OCI-LY3 (cell line): ENCODE results near the gene TENT5C.
A peak's percentile ranks its signal among the peaks of the same experiment; 100 is the strongest.

Experiments
- H2AFZ ChIP-seq: fragments of 200-600, 300-600 bp; shearing (Covaris generic); 2 replicates; pipeline ENCODE4 v1.6.0; 2014; ENCODE audit warnings: antibody characterized with exemption, low read depth, low read length
- H3K27ac ChIP-seq: fragments of 200-600, 300-600 bp; sonication (generic); 2 replicates; pipeline ENCODE4 v1.5.1; 2014; ENCODE audit warnings: mild to moderate bottlenecking, low read length, moderate library complexity, mixed read lengths
- H3K27me3 ChIP-seq: fragments of 200-600, 300-600 bp; sonication (generic); 2 replicates; pipeline ENCODE4 v1.6.1; 2014; ENCODE audit warnings: low read depth, low read length, mixed read lengths
- H3K36me3 ChIP-seq: fragments of 200-600, 300-600 bp; sonication (generic); replicated peaks from 2 replicates; pipeline ENCODE3; 2014; ENCODE audit warnings: low read depth, low read length, mixed read lengths
- H3K4me1 ChIP-seq: fragments of 300-600, 200-600 bp; sonication (generic); 2 replicates; pipeline ENCODE4 v1.6.1; 2014; ENCODE audit warnings: low read length, mixed read lengths
- H3K4me2 ChIP-seq: fragments of 200-600, 300-600 bp; sonication (generic); 2 replicates; pipeline ENCODE4 v1.6.1; 2014; ENCODE audit warnings: low read length, mixed read lengths
- H3K4me3 ChIP-seq: fragments of 300-600, 200-600 bp; sonication (generic); 2 replicates; pipeline ENCODE4 v1.5.1; 2014; ENCODE audit warnings: antibody characterized with exemption, mild to moderate bottlenecking, low read length, moderate library complexity
- H3K79me2 ChIP-seq: fragments of 300-600, 200-600 bp; shearing (Covaris generic); 2 replicates; pipeline ENCODE4 v1.6.1; 2014; ENCODE audit warnings: mild to moderate bottlenecking, low read length, mixed read lengths
- H3K9ac ChIP-seq: fragments of 300-600, 200-600 bp; shearing (Covaris generic); 2 replicates; pipeline ENCODE4 v1.6.0; 2014; ENCODE audit warnings: mild to moderate bottlenecking, low read length, moderate library complexity
- H3K9me3 ChIP-seq: fragments of 200-600, 300-600 bp; shearing (Covaris generic); 2 replicates; pipeline ENCODE4 v1.6.1; 2014; ENCODE audit warnings: low read length, mixed read lengths; ENCODE audit not compliant: insufficient read depth
- H4K20me1 ChIP-seq: fragments of 200-600, 300-600 bp; sonication (generic); 2 replicates; pipeline ENCODE4 v1.6.1; 2016; ENCODE audit warnings: low read length, mixed read lengths; ENCODE audit not compliant: insufficient read depth
- CTCF ChIP-seq: fragments of 200-600, 300-600 bp; sonication (generic); IDR thresholded peaks from 2 replicates; pipeline ENCODE4 v1.5.1; 2014; ENCODE audit warnings: antibody characterized with exemption, low read length, low read depth
- EZH2phosphoT487 ChIP-seq: fragments of 200-600 bp; shearing (Covaris generic); IDR thresholded peaks from 2 replicates; pipeline ENCODE4 v1.6.1; 2018; ENCODE audit warnings: antibody characterized with exemption, mixed run types, low read depth

TENT5C gene

GRCh38 chr1:117634631-117635030 lies 28.8 kb downstream of the TENT5C start:
- peaks cover 65% of the 10 kb centered on the region for H3K4me1 ChIP-seq
- peaks cover 9% of the 10 kb centered on the region for H3K27me3 ChIP-seq
- H4K20me1 ChIP-seq = no peaks in the 10 kb centered on the region
- no peaks in the 10 kb centered on the region for H3K79me2 ChIP-seq
- TF ChIP-seq EZH2phosphoT487 = no peak
- TF ChIP-seq CTCF = no peak
- no peak overlapping the region for H3K4me3 ChIP-seq
- no peaks in the 10 kb centered on the region for H3K36me3 ChIP-seq
- no peaks in the 10 kb centered on the region for H3K9me3 ChIP-seq
- H3K9ac ChIP-seq = no peak overlapping the region
- no peak overlapping the region for H3K27ac ChIP-seq
- no peak overlapping the region for H3K4me2 ChIP-seq
- H2AFZ ChIP-seq = no peak overlapping the region

GRCh38 chr1:117635805-117636204 lies 30.0 kb downstream of the TENT5C start:
- no peaks in the 10 kb centered on the region for H3K36me3 ChIP-seq
- no peaks in the 10 kb centered on the region for H3K9me3 ChIP-seq
- H3K27ac ChIP-seq = no peak overlapping the region
- no peak overlapping the region for H3K4me3 ChIP-seq
- H2AFZ ChIP-seq = no peak overlapping the region
- TF ChIP-seq EZH2phosphoT487 (no peak), CTCF (no peak)
- peak overlapping the region; percentile 61; the same call in 1 of the 2 replicates for H3K4me2 ChIP-seq
- H3K9ac ChIP-seq = no peak overlapping the region
- peaks cover 9% of the 10 kb centered on the region for H3K27me3 ChIP-seq
- no peaks in the 10 kb centered on the region for H3K79me2 ChIP-seq
- no peaks in the 10 kb centered on the region for H4K20me1 ChIP-seq
- H3K4me1 ChIP-seq = peaks cover 60% of the 10 kb centered on the region

- no peaks in the 10 kb centered on the region for H4K20me1 ChIP-seq
- H3K79me2 ChIP-seq = no peaks in the 10 kb centered on the region
- H3K4me3 ChIP-seq = peak overlapping the region; percentile 18; the same call in 1 of the 2 replicates
- TF ChIP-seq CTCF = no peak
- TF ChIP-seq EZH2phosphoT487 = no peak
- no peaks in the 10 kb centered on the region for H3K36me3 ChIP-seq
- no peaks in the 10 kb centered on the region for H3K9me3 ChIP-seq
- H3K27ac ChIP-seq = no peak overlapping the region
- peaks cover 9% of the 10 kb centered on the region for H3K27me3 ChIP-seq
- peaks cover 57% of the 10 kb centered on the region for H3K4me1 ChIP-seq
- H2AFZ ChIP-seq = no peak overlapping the region
- H3K4me2 ChIP-seq = peak overlapping the region; percentile 61
- peak overlapping the region; percentile 23; the same call in 1 of the 2 replicates for H3K9ac ChIP-seq
Measured at GRCh38 chr1:117636637-117637425, 31.0 kb downstream of the TENT5C start.

GRCh38 chr1:117638141-117638540 lies 32.3 kb downstream of the TENT5C start:
- H3K27me3 ChIP-seq = peaks cover 9% of the 10 kb centered on the region; the same call in 1 of the 2 replicates
- no peaks in the 10 kb centered on the region for H3K36me3 ChIP-seq
- no peaks in the 10 kb centered on the region for H4K20me1 ChIP-seq
- no peak overlapping the region for H2AFZ ChIP-seq
- no peaks in the 10 kb centered on the region for H3K9me3 ChIP-seq
- no peak overlapping the region for H3K4me3 ChIP-seq
- TF ChIP-seq CTCF = no peak
- no peak for TF ChIP-seq EZH2phosphoT487
- H3K4me2 ChIP-seq = no peak overlapping the region
- H3K27ac ChIP-seq = no peak overlapping the region
- no peak overlapping the region for H3K9ac ChIP-seq
- H3K79me2 ChIP-seq = no peaks in the 10 kb centered on the region
- H3K4me1 ChIP-seq = peaks cover 55% of the 10 kb centered on the region
